Measurements from ENCODE around the gene KLRB1. TPM values are rescaled to one million over a fixed set of nuclear protein-coding genes. Genes with fewer than 3 reads are reported as not detected.
A peak's percentile ranks its signal among the peaks of the same experiment; 100 is the strongest.

Gene KLRB1
- total RNA-seq, 1 experiment from 2014 or later = not detected

- Histone ChIP-seq H3K4me1 (ENCODE audit: insufficient read depth, low read length) (peaks cover 8% of the 10 kb centered on the region; the same call in 1 of the 2 replicates), H3K9ac (ENCODE audit: low read length) (no peak overlapping the region), H3K27ac (ENCODE audit: low read length) (no peak overlapping the region), H3K4me3 (ENCODE audit: low read length) (no peak overlapping the region), H3K36me3 (ENCODE audit: low read depth, low read length) (no peaks in the 10 kb centered on the region), H3K27me3 (ENCODE audit: low read length) (no peaks in the 10 kb centered on the region), H3K9me3 (ENCODE audit: low read length) (no peaks in the 10 kb centered on the region), H3K79me2 (ENCODE audit: low read length) (no peaks in the 10 kb centered on the region), H3K4me2 (ENCODE audit: low read length) (no peak overlapping the region), H3F3A (ENCODE audit: low read length, unreplicated experiment) (no peaks in the 10 kb centered on the region), H4K20me1 (ENCODE audit: low read length) (no peaks in the 10 kb centered on the region), H2AFZ (ENCODE audit: low read length) (no peak overlapping the region), H3K9me2 (replicated peaks; ENCODE audit: low read length) (no peaks in the 10 kb centered on the region)
- ATAC-seq = peak; percentile 46
- ChIA-PET CTCF (no interaction called here), POLR2A (ENCODE audit: unreplicated experiment) (no interaction called here)
- intact Hi-C loops (cut with micrococcal nuclease) = loop anchor here (1.0 to 2.0 kb wide), 3 partner anchors 15 to 163 kb away; no protein-coding TSS in a partner anchor
- DNase-seq = peak; percentile 77
- TF ChIP-seq EZH2 (IDR thresholded peaks at IDR 0.05; ENCODE audit: low read length, unreplicated experiment) (no peak), CTCF (conservative IDR thresholded peaks at IDR 0.05; ENCODE audit: low read depth, low read length) (peak; percentile 84)
- no TSS peak for BruUV-seq (replicated peaks)
These were observed 26.6 kb upstream of the KLRB1 start for GRCh38 chr12:9634177-9634803.

GRCh38 chr12:9632766-9633165 lies 25.1 kb upstream of the KLRB1 start:
- H3K9me3 ChIP-seq (ENCODE audit: low read length) = no peaks in the 10 kb centered on the region
- BruUV-seq (replicated peaks) = no TSS peak

More at GRCh38 chr12:9632766-9633165, 25.1 kb upstream of the KLRB1 start:
- H3K4me2 ChIP-seq (ENCODE audit: low read length) = no peak overlapping the region
- H3K27me3 ChIP-seq (ENCODE audit: low read length) = no peaks in the 10 kb centered on the region
- H3K4me1 ChIP-seq (ENCODE audit: insufficient read depth, low read length) = peaks cover 8% of the 10 kb centered on the region; the same call in 1 of the 2 replicates
- intact Hi-C loops (cut with micrococcal nuclease) = no loop called here
- H3K9ac ChIP-seq (ENCODE audit: low read length) = no peak overlapping the region
- no peak overlapping the region for H3K4me3 ChIP-seq (ENCODE audit: low read length)
- DNase-seq (no peak), ATAC-seq (no peak)
- no peaks in the 10 kb centered on the region for H3K9me2 ChIP-seq (replicated peaks; ENCODE audit: low read length)
- no peaks in the 10 kb centered on the region for H3F3A ChIP-seq (ENCODE audit: low read length, unreplicated experiment)
- POLR2A ChIA-PET (ENCODE audit: unreplicated experiment) = no interaction called here
- CTCF ChIA-PET = no interaction called here
- H3K27ac ChIP-seq (ENCODE audit: low read length) = no peak overlapping the region
- H3K36me3 ChIP-seq (ENCODE audit: low read depth, low read length) = no peaks in the 10 kb centered on the region
- no peaks in the 10 kb centered on the region for H4K20me1 ChIP-seq (ENCODE audit: low read length)
- TF ChIP-seq EZH2 (IDR thresholded peaks at IDR 0.05; ENCODE audit: low read length, unreplicated experiment) (no peak), EZH2phosphoT487 (IDR thresholded peaks at IDR 0.05; ENCODE audit: borderline replicate concordance, low read length) (no peak), CTCF (conservative IDR thresholded peaks at IDR 0.05; ENCODE audit: low read depth, low read length) (no peak)
- no peak overlapping the region for H2AFZ ChIP-seq (ENCODE audit: low read length)
- H3K79me2 ChIP-seq (ENCODE audit: low read length) = no peaks in the 10 kb centered on the region

All from PC-3 (cell line).